OCI-M1 (cell line): ENCODE results near the gene ZBTB11.
A peak's percentile ranks its signal among the peaks of the same experiment; 100 is the strongest.
"Not testable (repeated sequence)": the region's sequence is repeated elsewhere in the genome, so short reads cannot be mapped to it uniquely, and the experiment has no call there.

ENCODE experiments used
- DNase-seq: peaks from one replicate; lab custom pipeline; 2025; lab: John Stamatoyannopoulos, UW

Gene ZBTB11

GRCh38 chr3:101691685-101692671, 15.0 kb upstream of the ZBTB11 start:
- not testable (repeated sequence) for DNase-seq

DNA sequence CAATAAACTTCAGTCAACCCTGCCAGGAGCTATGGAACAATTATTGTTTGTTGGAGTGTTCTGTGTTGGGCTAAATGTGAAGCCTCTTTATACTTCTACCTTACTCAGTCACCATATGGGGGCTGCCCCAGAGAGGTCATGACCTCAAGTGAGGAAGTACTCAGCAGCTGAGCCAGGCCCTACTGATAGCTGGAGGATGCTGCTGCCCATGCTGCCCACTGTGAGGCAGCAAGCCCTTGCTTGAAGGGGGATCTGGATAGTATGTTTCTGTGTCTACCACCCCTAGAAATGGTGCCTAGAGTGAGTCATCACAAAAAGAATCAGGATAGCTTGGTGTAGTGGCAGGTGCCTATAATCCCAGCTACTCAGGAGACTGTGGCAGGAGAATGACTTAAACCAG, 14.0 kb upstream of the ZBTB11 start:
- DNase-seq = no peak

- DNase-seq = no peak
These were observed 12.4 kb upstream of the ZBTB11 start for GRCh38 chr3:101689286-101689685.

- DNase-seq = no peak
These were observed 10.4 kb upstream of the ZBTB11 start for GRCh38 chr3:101687142-101687931.

DNA sequence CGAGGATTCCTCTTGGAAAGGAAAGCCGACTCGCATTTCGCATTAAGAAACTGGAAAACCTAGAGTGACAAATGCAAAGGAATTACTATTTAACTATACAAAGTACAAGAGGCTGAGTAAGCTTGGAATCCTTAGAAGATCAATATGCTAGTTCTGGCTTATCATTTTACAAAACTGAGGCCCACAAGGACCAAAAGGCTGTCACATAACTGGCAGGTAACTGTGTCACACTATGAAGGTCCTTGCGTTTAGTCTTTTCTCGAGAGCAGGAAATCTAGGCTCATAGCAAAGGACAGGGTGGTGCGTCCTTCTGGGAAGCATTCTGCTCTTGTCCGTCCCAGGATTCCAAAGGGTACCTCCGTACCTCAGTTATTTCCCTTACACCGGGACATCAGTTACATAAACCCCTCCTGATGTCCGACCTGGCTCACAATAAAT, 9.0 kb upstream of the ZBTB11 start:
- DNase-seq = no peak

DNA sequence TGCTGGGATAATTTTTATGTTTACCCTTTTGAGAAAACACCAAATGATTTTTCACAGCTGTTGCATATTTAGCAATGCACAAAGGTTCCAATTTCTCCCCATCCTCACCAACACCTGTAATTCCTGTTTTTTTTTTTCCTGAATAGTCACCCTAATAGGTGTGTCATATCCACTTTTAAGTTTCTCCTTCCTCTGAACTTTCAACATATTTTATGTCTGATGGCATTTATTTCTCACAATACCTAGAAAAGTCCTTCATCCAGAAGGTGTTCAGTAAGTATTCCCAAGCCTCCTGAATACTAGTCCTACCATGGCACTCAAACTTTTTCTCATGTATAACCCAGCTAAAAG, 8.1 kb upstream of the ZBTB11 start:
- DNase-seq = no peak

DNA sequence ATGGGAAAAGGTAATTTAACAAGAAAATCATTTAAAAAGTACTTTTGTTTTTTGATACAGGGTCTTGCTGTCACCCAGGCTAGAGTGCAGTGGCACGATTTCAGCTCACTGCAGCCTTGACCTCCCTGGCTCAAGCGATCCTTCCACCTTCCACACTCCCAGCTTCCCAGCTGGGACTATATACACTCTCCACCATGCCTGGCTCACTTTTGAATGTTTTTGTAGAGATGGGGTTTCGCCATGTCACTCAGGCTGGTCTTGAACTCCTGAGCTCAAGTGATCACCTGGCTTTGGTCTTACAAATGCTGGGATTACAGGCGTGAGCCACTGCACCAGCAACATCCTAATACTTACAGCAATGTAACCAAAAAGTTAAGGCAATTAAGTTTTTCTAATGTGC, 3.5 kb upstream of the ZBTB11 start:
- DNase-seq = no peak

GRCh38 chr3:101678837-101679236, 1.9 kb upstream of the ZBTB11 start:
- not testable (repeated sequence) for DNase-seq

DNA sequence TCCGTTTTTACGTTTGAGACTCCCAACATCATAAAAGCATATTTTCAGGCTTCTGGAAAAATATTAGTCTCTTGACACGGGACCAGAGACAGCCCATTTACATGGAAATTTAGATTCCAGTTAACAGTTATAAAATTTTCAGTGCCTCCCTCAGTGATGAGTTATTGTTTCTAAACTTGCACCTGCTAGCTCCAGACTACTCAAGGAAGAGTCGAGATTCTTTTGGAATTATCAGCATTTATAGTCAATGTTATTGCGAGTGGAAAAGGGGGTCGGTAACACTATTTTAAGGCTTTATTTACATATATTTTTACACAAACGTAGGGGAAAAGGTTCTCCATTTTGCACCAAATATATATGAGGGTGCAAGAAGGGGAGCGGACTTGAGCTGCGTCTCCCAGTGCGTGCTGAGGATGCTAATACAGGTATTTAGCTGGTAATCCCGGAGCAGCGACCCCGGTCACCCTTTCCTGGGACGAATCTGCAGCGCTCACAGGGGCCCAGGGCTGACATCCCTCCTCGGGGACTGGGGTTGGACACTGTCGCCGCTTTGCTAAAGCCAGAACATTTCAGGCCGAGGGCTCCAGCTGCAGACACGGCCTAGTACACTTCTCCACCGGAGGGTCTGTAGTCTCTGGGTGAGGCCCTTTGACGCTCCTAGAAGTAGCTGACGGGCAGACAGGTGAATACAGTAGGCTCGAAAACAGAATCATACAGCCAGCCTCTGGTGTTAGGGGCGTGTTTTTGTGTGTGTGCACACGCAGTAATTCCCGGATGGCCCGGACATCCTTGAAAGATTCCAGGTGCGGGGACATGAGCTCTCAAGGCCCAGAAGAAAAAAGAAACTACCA, 729 bp upstream of the ZBTB11 start:
- no peak for DNase-seq

DNA sequence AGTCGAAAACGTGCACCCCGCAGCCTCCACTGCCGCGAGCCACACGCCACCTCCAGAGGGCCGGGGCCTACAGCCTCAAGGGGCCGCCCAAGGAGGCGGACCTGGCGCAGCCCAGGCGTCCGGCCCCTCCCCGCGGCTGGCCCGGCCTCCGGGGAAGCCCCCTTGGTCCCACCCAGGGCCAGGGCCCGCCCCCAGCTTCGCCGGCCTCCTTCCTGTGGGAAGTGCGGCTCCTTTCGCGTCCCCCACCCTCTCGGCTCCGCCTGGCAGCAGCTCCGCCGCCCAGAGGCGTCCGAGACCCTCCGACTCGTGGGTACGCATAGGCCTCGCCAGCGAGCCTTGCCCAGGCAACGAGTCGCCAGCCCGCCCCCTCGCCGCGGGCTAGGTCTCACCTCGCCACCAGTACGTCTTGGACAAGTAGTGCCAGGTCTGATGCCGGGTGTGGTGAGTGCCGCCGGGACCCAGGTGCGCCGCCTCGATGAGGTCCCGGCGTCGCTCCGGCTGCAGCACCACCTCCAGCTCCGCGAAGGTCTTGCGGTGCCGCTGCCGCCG, 642 bp downstream of the ZBTB11 start:
- DNase-seq = no peak

- DNase-seq = no peak
These were observed 1.2 kb downstream of the ZBTB11 start for GRCh38 chr3:101675709-101676215.

GRCh38 chr3:101674518-101674917, 2.4 kb downstream of the ZBTB11 start:
- no peak for DNase-seq

DNA sequence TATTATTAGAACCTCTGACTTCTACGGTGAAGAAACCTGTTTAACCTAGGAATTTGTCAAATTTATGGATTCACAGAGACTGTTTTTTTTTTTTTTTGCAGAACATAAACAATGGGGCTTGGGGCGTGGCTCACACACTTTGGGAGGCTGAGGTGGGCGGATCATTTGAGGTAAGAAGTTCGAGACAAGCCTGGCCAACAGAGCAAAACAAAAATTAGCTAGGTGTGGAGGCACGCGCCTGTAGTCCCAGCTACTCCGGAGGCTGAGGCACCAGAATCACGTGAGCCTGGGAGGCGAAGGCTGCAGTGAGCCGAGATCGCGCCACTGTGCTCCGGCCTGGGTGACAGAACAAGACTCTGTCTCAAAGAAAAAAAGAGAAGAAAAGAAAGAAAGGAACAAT, 3.0 kb downstream of the ZBTB11 start:
- no peak for DNase-seq

GRCh38 chr3:101671014-101671413, 5.9 kb downstream of the ZBTB11 start:
- DNase-seq = no peak

DNA sequence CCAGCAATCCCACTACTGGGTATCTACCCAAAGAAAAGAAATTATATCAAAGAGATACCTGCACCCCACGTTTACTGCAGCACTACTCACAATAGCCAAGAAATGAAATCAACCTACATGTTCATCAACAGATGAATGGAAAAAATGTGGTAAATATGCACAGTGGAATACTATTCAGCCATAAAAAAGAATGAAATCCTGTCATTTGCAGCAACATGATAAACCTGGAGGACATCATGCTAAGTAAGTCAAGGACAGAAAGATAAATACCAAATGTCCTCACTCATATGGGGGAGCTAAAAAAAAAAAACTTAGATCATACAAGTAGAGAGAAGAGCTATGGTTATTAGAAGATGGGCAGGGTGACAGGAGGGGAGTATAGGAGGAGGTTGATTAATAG, 9.1 kb downstream of the ZBTB11 start:
- DNase-seq = no peak

- no peak for DNase-seq
These were observed 9.6 kb downstream of the ZBTB11 start for GRCh38 chr3:101667331-101667730.

- no peak for DNase-seq
These were observed 11.1 kb downstream of the ZBTB11 start for GRCh38 chr3:101665851-101666250.

GRCh38 chr3:101665357-101665756, 11.6 kb downstream of the ZBTB11 start:
- no peak for DNase-seq

- no peak for DNase-seq
These were observed 16.2 kb downstream of the ZBTB11 start for GRCh38 chr3:101660714-101661113.

DNA sequence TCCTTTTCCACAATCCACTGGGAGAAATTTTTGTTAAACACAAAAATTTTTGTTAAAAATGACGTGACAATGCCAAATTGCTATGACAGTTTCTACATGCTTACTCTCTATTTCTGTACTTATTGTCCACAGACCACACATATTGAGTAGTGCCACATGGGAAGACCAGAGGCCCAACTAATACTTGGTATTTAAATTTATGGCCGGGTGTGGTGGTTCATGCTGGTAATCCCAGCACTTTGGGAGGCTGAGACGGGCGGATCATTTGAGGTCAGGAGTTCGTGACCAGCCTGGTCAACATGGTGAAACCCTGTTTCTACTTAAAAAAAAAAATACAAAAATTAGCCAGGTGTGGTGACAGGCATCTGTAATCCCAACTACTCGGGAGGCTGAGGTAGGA, 20.3 kb downstream of the ZBTB11 start:
- DNase-seq = no peak

GRCh38 chr3:101646726-101647125, 30.2 kb downstream of the ZBTB11 start:
- peak; percentile 10 for DNase-seq
